ENCODE data around the gene OIT3. TPM values are rescaled to one million over a fixed set of nuclear protein-coding genes. Genes with fewer than 3 reads are reported as not detected.

Gene OIT3
- polyA plus RNA-seq: not detected

DNA sequence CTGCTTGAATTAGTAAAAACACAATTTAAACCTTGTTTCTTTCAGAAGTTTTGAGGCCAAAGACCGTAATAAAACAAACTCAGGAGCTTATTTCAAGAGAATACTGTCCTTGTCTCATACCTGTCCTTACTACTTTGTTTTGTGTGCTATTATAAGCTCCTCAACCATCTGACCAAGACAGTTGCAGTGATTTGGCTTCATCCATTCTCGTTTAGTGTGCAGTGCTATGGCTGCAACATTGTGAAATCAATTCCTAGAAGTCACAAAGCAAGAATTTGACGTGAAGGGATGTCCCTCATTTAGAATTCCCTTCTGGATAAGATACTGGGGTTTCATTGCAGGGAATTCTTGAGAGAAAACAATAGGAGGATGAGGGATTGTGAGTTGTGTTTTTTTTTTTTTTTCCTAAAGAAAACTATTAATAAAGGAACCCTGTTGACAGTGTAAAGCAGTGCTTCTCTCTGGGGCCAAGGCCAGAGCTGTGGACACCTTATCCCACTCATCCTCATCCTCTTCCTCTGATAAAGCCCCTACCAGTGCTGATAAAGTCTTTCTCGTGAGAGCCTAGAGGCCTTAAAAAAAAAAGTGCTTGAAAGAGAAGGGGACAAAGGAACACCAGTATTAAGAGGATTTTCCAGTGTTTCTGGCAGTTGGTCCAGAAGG is at the start of gene OIT3:
Gene OIT3, plus strand, starts transcription at position 604 of the 663 bp plus-strand sequence. CDS start 60 bp downstream, outside the sequence.
- WGBS, 3 donors: 60 to 77% (median 65%) methylated on average over 4 of the region's 4 CpGs
- H3K27ac ChIP-seq (ENCODE audit: low read depth, low read length): no peak within 1 kb of the TSS

DNA sequence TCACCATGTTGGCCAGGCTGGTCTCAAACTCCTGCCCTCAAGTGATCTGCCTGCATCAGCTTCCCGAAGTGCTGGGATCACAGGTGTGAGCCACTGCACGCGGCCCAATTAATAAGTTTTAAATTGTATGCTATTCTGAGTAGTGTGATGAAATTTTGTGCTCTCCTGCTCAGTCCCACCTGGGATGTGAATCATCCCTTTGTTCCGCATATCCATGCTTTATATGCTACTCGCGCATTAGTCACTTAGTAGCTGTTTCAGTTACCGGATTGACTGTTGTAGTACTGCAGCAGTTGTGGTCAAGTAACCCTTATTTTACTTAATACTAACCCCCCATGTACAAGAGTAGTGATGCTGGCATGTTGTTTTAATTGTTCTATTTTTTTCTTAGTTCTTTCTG is 47.3 kb upstream of the OIT3 start:
- H3K27ac ChIP-seq (ENCODE audit: low read depth, low read length): no peak overlapping the region
- 82 to 84% (median 83%) methylated on average over 7 of the region's 7 CpGs for WGBS, 3 donors

DNA sequence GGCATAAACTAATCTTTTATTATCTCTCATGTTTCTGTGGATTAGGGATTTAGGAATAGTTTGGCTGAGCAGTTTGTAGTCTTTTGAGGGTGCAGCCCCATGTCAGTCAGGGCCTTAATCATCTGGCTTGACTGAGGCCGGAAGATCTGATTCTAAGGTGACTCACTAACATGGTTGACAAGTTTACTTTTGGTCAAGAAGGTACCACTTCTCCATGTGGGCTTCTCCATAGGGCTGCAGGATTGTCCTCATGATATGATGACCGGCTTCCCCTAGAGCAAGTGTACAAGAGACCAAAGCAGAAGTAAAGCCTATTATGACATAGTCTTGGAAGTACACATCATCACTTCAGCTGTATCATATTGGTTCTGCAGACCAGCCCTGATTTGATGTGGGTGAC is 45.9 kb upstream of the OIT3 start:
- WGBS, 3 donors: 75 to 87% (median 78%) methylated on average over 2 of the region's 2 CpGs
- no peak overlapping the region for H3K27ac ChIP-seq (ENCODE audit: low read depth, low read length)

DNA sequence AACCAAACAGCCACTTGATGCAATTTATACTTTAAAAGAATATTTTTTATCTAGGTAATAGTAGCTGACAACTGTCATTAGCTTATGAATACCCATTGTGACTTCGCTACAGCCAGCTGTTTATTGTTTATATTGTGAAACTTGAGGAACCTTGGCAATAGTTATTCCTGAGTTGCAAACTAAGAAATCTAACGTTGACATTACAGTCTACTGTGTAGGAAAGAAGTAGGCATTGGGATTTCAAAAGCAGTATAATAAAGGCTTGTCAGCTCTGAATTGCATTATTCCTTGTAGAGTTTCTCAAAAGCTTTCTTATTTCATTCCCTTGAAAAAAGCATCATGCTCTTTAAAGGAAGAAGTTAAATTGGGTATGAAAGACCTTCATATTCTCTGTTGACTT is 42.7 kb upstream of the OIT3 start:
- no peak overlapping the region for H3K27ac ChIP-seq (ENCODE audit: low read depth, low read length)
- WGBS, 3 donors: 61 to 89% (median 71%) methylated on average over 2 of the region's 2 CpGs

DNA sequence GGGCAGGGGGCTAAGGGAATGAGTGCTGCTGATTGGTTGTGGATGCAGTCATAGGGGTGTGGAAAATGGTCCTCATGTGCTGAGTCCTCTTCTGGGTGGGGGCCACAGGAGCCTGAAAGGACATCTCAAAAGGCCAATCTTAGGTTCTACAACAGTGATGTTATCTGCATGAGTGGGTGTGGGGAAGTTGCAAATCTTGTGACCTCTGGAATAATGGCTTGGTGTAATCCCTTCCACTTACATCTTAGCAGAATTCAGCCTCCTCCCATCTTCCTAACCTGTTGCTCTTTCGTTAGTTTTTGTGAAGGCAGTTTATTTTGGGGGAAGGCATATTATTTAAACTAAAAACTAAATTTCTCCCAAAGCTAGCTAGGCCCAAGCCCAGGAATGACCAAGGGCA is 42.0 kb upstream of the OIT3 start:
- WGBS, 3 donors: 95 to 97% (median 96%) methylated on average over 1 of the region's 1 CpG
- no peak overlapping the region for H3K27ac ChIP-seq (ENCODE audit: low read depth, low read length)

DNA sequence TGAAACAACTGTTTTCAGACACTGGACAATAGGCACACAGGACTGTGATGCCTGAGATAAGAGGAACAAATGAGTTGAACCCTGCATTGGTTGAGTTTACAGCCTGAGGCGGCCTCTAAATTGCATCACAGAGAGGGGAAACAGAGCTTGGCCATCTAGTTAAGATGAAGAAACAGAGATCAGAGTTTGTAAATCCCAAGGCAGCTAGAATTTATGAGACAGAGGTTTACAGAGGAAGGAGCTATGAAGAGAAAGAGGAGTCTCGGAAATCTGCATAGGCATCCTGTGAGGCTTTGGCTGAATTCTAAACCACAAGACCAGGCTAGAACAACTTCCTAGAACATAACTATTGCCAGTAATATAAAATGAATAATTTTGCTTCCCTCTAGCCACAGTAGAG is 41.0 kb upstream of the OIT3 start:
- WGBS, 3 donors: 57 to 98% (median 73%) methylated on average over 2 of the region's 2 CpGs

DNA sequence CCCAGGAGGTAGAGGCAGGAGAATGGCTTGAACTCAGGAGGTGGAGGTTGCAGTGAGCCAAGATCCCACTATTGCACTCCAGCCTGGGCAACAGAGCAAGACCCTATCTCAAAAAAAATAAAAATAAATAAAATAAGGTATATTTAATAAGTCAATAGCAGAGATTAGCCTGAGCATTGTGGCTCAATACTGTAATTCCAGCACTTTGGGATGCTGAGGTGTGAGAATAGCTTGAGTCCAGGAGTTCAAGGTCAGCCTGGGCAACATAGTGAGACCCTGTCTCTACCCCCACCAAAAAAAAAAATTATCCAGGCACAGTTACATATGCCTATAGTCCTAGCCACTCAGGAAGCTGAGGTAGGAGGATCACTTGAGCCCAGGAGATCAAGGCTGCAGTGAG is 38.4 kb upstream of the OIT3 start:
- no peak overlapping the region for H3K27ac ChIP-seq (ENCODE audit: low read depth, low read length)

More for the DNA sequence above, 41.0 kb upstream of the OIT3 start:
- no peak overlapping the region for H3K27ac ChIP-seq (ENCODE audit: low read depth, low read length)

DNA sequence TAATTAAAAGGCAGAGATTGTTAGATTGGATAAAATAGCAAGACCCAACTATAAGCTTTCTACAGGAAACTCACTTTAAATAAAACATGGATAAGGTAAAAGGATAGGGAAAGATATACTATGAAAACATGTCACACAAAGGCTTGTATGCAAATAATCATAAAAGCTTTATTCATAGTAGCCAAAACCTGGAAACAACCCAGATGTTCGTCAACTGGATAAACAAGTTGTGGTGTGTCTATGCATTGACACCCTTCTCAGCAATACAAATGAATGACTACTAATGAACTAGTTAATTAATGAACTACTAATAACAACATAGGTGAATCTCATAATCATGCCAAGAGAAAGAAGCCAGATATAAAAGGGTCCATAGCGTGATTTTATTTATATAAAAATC is 37.7 kb upstream of the OIT3 start:
- no peak overlapping the region for H3K27ac ChIP-seq (ENCODE audit: low read depth, low read length)
- 86 to 92% (median 90%) methylated on average over 2 of the region's 2 CpGs for WGBS, 3 donors

DNA sequence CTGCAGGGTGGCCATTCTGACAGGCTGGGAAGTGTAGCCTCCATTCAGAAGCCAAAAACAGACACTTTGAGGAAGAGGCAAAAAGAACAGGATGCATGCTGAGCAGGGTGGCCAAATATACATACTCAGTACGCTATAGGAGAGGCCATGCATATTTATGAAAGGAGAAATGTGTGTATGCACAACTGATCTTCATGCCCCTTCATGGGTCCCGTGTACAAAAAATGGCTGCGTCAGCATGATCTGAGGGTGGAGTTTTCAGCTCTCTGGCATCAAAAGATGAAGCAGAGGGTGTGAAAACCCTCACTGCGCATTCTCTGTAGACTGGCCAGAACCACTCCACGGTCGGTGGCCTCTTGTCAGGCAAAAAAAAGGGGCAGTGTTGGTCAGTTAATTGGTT is 35.5 kb upstream of the OIT3 start:
- H3K27ac ChIP-seq (ENCODE audit: low read depth, low read length): no peak overlapping the region
- WGBS, 3 donors: 95 to 97% (median 97%) methylated on average over 6 of the region's 6 CpGs

DNA sequence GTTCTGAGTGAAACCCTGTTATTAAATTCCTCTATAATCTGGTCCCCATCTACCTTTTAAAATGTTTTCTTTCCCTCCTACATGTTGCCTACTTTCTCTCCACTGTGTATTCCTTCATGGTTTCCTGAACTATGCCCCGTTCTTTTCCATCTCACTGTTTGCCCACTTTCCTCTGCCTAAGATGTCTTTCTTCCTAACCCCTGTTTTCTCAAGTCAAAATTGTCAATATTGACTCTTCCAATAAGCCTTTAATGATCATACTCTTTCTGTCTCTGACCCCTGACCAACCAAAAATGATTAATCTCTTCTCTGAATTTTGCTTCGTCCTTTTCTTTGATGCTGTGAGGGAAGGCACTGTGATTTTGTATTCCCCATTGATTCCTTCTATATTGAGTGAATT is 30.6 kb upstream of the OIT3 start:
- no peak overlapping the region for H3K27ac ChIP-seq (ENCODE audit: low read depth, low read length)
- WGBS, 3 donors: 81 to 96% (median 92%) methylated on average over 2 of the region's 2 CpGs

DNA sequence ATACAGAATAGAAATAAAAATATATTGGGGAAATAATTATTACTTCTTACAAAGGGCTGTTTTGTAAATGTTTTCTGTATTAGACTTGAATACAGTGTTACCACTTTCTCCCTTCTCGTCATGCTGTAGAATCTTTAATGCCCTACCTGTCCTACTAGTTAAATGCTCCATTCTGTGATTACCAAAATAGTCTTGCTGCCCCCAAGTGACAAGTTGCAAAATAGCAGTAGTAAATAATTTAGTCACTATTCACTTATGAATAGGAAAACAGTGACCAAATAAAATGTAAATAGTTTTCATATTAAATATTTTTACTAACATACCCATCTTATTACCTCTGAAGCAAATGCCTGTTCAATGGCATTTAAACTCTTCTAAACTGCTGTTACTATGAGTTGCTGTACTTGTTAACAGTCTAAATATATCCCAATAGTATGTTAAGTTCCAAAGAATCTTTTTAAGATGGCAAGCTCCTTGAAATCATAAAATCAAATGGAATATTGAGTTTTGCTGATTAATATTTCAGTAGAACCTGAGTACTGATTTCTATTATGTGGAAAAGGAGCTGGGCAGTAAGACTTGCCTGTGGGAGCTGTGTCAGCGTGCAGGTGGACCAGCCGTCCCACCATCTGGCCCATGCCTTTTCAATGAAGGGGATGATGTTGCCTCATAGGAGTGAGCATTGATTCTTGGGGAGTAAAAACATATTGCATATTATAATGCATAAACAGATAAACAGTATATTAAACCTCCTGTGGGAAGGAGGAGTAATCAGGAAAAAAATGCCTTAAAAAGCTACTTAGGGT is 18.1 kb upstream of the OIT3 start:
- H3K27ac ChIP-seq (ENCODE audit: low read depth, low read length): no peak overlapping the region
- 78 to 82% (median 82%) methylated on average over 3 of the region's 3 CpGs for WGBS, 3 donors

DNA sequence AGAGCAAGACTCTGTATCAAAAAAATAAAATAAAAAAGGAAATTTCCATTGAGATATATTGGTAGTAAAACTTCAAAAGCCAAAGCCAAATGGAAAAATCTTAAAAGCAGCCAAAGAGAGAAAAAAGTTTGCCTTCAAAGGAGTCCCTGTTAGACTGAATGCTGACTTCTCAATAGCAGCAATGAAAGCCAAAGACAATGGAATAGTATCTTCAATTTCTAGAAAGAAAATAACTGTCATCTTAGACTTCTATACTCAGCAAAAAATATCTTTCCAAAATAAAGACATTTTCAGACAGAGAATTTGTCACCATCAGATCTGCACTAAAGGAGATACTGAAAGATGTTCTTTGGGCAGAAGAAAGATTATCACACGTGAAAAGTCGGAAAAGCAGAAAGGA is 14.3 kb upstream of the OIT3 start:
- no peak overlapping the region for H3K27ac ChIP-seq (ENCODE audit: low read depth, low read length)
- WGBS, 3 donors: 94 to 99% (median 99%) methylated on average over 2 of the region's 2 CpGs

DNA sequence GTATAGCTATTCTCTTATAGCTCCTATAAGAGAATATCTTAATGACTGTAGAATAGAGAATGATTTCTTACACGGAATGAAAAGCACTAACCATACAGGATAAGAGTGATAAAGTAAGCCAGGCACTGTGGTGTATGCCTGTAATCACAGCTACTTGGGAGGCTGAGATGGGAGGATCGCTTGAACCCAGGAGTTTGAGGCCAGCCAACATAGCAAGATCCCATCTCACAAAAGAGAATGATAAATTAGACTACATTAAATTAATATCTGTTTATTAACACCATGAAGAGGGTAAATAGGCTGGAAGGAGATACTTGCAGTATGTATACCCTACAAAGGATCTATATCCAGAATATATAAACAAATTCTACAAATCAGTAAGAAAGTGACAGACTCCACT is 12.2 kb upstream of the OIT3 start:
- no peak overlapping the region for H3K27ac ChIP-seq (ENCODE audit: low read depth, low read length)
- WGBS, 3 donors: 95 to 98% (median 96%) methylated on average over 2 of the region's 2 CpGs

DNA sequence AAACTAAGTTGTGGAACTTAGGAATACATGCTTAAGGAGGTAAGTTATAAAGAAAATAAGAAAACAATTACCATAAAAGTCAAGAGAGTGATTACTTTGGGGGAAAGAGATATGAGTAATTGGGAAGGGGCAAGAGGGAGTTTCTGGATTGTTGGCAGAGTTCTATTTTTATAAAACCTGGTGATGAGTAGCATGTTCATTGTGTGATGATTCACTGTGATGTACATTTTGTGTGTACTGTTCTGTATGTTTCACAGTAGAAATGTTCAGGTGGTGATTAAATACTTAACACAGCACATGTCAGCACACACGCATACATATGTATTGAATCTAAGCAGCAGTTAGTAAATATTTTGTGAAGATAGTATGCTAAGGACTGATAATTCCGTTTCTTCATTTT is 9.7 kb upstream of the OIT3 start:
- 87 to 94% (median 92%) methylated on average over 2 of the region's 2 CpGs for WGBS, 3 donors
- H3K27ac ChIP-seq (ENCODE audit: low read depth, low read length): no peak overlapping the region

DNA sequence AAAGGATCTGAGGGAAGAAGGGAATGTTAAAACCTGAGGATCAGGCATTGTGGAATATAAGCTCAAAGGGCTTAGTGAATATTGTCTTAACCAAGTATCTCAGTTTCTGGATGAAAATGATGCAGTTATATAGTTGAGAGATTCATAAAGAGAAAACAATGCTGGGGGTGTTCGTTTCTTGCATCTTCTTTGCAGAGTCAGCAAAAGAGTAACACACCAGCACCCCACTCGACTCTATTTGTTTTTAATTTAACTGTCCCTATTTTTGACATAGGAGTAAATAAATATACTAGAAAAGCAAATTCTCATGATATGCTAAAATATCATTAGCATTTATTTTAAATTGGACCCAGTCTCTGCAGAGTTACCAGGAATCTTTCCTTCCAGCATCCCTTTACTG is 7.6 kb upstream of the OIT3 start:
- WGBS, 3 donors: 86 to 92% (median 86%) methylated on average over 2 of the region's 2 CpGs
- no peak overlapping the region for H3K27ac ChIP-seq (ENCODE audit: low read depth, low read length)

DNA sequence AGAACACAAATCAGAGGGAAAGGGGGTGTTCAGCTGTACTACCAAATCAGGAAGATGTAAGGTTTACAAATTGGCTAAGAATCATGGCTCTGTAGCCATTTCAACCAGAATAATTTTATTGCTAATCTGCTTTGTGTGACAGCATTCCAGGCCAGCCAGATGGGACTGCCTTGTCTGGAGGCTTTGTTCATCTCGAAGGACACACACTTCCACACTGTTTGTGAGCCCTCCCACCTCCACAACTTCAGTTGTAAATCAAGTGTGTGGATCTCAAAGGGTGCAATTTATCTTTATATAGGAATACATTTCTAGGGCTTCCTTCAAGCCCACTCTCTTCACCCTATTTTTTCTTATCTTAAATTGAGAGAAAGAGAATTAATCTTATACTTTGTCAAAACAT is 6.9 kb upstream of the OIT3 start:
- WGBS, 3 donors: 54 to 65% (median 63%) methylated on average over 1 of the region's 1 CpG
- H3K27ac ChIP-seq (ENCODE audit: low read depth, low read length): no peak overlapping the region

DNA sequence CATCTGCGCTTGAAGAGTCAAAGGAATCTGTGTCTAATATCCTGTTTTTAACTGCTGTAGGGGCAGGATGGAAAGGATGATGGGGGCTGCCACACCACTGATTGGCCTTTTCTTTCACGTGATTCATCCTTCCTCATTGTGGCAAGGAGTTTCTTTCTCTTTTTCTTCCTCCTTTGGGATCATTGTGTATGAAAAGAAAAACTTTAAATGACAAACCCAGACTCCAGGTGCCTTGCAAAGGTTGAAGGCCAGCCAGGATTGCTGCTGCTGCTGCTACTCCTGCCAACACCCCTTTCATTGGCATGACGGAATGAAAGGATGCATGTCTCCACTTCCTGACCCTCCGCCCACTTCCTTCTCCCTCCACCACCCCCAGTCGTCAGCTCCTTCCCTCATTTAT is 6.5 kb upstream of the OIT3 start:
- no peak overlapping the region for H3K27ac ChIP-seq (ENCODE audit: low read depth, low read length)
- WGBS, 3 donors: 30 to 70% (median 35%) methylated on average over 5 of the region's 5 CpGs

DNA sequence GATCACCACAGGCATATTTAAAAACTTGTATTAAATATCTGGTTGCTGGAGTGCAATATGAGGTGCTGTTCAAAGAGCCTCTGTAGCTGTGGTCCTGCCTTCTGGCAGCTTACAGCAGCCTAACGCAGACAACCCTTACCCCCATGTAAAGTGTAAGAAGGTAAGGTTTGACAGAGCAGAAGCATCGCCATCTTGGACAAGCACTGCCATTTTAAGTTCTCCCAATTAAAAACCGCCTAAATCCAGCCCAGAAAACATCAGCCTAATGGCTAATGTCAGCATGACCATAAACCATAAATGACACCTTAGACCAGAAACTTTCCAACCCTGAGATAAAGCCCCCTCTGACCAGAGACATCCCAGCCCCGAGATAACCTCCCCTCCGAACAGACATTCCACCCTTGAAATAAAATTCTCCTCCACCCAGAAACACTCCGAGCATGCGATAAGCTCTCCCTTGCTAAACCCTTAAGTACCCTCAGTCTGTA is 5.3 kb upstream of the OIT3 start:
- H3K27ac ChIP-seq (ENCODE audit: low read depth, low read length): no peak overlapping the region
- WGBS, 3 donors: 91 to 97% (median 92%) methylated on average over 7 of the region's 7 CpGs

DNA sequence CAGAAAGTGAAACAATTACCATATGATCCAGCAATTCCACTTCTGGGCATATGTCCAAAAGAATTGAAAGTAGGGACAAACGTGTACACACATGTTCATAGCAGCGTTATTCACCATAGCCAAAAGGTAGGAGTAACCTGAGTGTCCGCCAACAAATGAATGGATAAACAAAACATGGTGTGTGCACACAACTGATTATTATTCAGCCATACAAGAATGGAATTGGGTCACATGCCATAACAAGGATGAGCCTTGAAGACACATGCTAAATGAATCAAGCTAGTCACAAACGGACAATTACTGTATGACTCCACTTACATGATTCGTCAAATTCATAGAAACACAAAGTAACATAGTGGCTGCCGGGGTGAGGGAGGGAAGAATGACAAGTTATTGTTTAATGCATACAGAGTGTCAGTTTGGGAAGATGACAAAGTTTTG is 4.1 kb upstream of the OIT3 start:
- WGBS, 3 donors: 43 to 56% (median 51%) methylated on average over 6 of the region's 6 CpGs
- H3K27ac ChIP-seq (ENCODE audit: low read depth, low read length): no peak overlapping the region

DNA sequence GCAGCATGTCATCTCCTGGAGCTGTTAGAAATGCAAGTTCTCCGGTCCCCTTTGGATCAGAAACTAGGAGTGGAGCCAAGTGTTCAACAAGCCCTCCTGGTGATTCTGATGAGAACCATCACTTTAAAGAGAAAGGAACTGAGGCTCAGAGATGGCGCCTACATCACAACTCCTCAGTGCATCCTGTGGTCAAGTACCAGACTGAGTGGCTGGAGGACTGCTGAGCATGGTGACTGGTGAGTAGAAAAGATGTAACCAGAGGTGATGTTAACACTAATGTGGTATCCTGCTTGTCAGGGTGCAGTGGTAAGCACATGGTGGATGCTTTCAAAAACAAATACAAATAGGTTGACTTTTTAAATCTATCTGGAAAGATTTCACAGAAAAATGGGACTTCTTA is 3.5 kb upstream of the OIT3 start:
- WGBS, 3 donors: 88 to 98% (median 91%) methylated on average over 2 of the region's 2 CpGs
- no peak overlapping the region for H3K27ac ChIP-seq (ENCODE audit: low read depth, low read length)
